Liver (tissue), 9 donors: ENCODE data around the gene HRCT1. TPM values are rescaled to one million over a fixed set of nuclear protein-coding genes. Genes with fewer than 3 reads are reported as not detected.

Experiments used
- DNase-seq: peaks from one replicate; pipeline ENCODE4 v3.0.0-alpha.2; 2017; ENCODE audit warnings: low spot score
- H3K27ac ChIP-seq, 2 donors: one replicate each; pipeline ENCODE4 v1.7.0; 2013; ENCODE audit warnings: inconsistent platforms in 2 of 2, low read length in 2 of 2, control low read depth in 1 of 2, low read depth in 1 of 2, mild to moderate bottlenecking in 1 of 2
- H3K27me3 ChIP-seq, 4 donors: one replicate each; pipeline versions ENCODE4 v1.6.1 to v1.7.0; 2013; ENCODE audit warnings: low read length in 3 of 4, inconsistent platforms in 1 of 4, mild to moderate bottlenecking in 1 of 4, moderate library complexity in 1 of 4; ENCODE audit not compliant: control insufficient read depth in 4 of 4, insufficient read depth in 4 of 4
- H3K36me3 ChIP-seq, 4 donors: one replicate each; pipeline versions ENCODE4 v1.6.1 to v1.7.0; 2013; ENCODE audit warnings: low read length in 3 of 4, mild to moderate bottlenecking in 3 of 4, low read depth in 1 of 4, moderate library complexity in 1 of 4; ENCODE audit not compliant: control insufficient read depth in 4 of 4, insufficient read depth in 3 of 4
- H3K4me1 ChIP-seq, 4 donors: one replicate each; pipeline versions ENCODE4 v1.6.1 to v1.7.0; 2013; ENCODE audit warnings: low read length in 3 of 4, mild to moderate bottlenecking in 3 of 4, moderate library complexity in 1 of 4; ENCODE audit not compliant: control insufficient read depth in 4 of 4, insufficient read depth in 4 of 4
- H3K4me3 ChIP-seq, 3 donors: one replicate each; pipeline versions ENCODE4 v1.6.1 to v1.7.0; 2013; ENCODE audit warnings: low read length in 3 of 3, control low read depth in 1 of 3, low read depth in 1 of 3, mild to moderate bottlenecking in 1 of 3
- H3K9ac ChIP-seq, 2 donors: one replicate each; pipeline ENCODE4 v1.7.0; 2013; ENCODE audit warnings: low read length in 2 of 2, mild to moderate bottlenecking in 2 of 2, moderate library complexity in 2 of 2, control low read depth in 1 of 2, low read depth in 1 of 2
- H3K9me3 ChIP-seq, 4 donors: one replicate each; pipeline versions ENCODE4 v1.6.1 to v1.7.0; 2013; ENCODE audit warnings: low read length in 3 of 4; ENCODE audit not compliant: control insufficient read depth in 4 of 4
- EGR1 ChIP-seq, 2 donors: IDR thresholded peaks; 2 replicates each; pipeline ENCODE4 v1.6.1; 2016 to 2018; ENCODE audit warnings: antibody characterized with exemption in 2 of 2, low read depth in 2 of 2
- FOXA1 ChIP-seq: IDR thresholded peaks from 2 replicates; pipeline ENCODE4 v1.6.1; 2016; ENCODE audit warnings: antibody characterized with exemption
- FOXA2 ChIP-seq: IDR thresholded peaks from 2 replicates; pipeline ENCODE4 v1.6.1; 2016; ENCODE audit warnings: antibody characterized with exemption
- GABPA ChIP-seq, 2 donors: IDR thresholded peaks in 1 of 2; conservative IDR thresholded peaks in 1 of 2; 2 replicates each; pipeline ENCODE4 v1.6.1; 2016; ENCODE audit warnings: antibody characterized with exemption in 2 of 2, mild to moderate bottlenecking in 1 of 2, moderate library complexity in 1 of 2
- HNF4A ChIP-seq, 2 donors: conservative IDR thresholded peaks; 2 replicates each; pipeline ENCODE4 v1.6.1; 2016; ENCODE audit warnings: antibody characterized with exemption in 2 of 2, mild to moderate bottlenecking in 2 of 2
- HNF4G ChIP-seq: IDR thresholded peaks from 2 replicates; pipeline ENCODE4 v1.6.1; 2016; ENCODE audit warnings: antibody characterized with exemption
- JUND ChIP-seq, 2 donors: IDR thresholded peaks; 2 replicates each; pipeline ENCODE4 v1.6.1; 2016; ENCODE audit warnings: antibody characterized with exemption in 2 of 2
- NR2F2 ChIP-seq: IDR thresholded peaks from 2 replicates; pipeline ENCODE4 v1.6.1; 2016; ENCODE audit warnings: antibody characterized with exemption
- RAD21 ChIP-seq, 2 donors: IDR thresholded peaks; 2 replicates each; pipeline ENCODE4 v1.6.1; 2016; ENCODE audit warnings: antibody characterized with exemption in 2 of 2, mild to moderate bottlenecking in 2 of 2
- RXRA ChIP-seq, 2 donors: IDR thresholded peaks; 2 replicates each; pipeline ENCODE4 v1.6.1; 2017 to 2018; ENCODE audit warnings: antibody characterized with exemption in 2 of 2, mild to moderate bottlenecking in 1 of 2
- TAF1 ChIP-seq: conservative IDR thresholded peaks from 2 replicates; pipeline ENCODE4 v1.6.1; 2016; ENCODE audit warnings: antibody characterized with exemption, mild to moderate bottlenecking
- YY1 ChIP-seq: IDR thresholded peaks from 2 replicates; pipeline ENCODE4 v1.6.1; 2016; ENCODE audit warnings: antibody characterized with exemption, mild to moderate bottlenecking
- WGBS: extraction: QIAGEN DNeasy Blood & Tissue Kit; methylation state at CpG from one replicate; pipeline ENCODE4 v1.1.7; 2013; 5-methylcytosine and 5-hydroxymethylcytosine counted together
- polyA plus RNA-seq, 2 donors: library from polyadenylated mRNA; stranded (reverse) in 1 of 2; unstranded in 1 of 2; fragments of 200-250 nt in 1 of 2; fragments of >200 nt in 1 of 2; fragmentation: Nextera tagmentation in 1 of 2; extraction: Ambion mirVana in 1 of 2; gene quantifications; one replicate each; pipeline versions ENCODE4 v1.2.1 to v1.2.3, GENCODE V29; 2013 to 2015
- total RNA-seq, 2 donors: library from RNA; depleted of rRNA; stranded (reverse); fragments of >200 nt; gene quantifications; one replicate each; pipeline ENCODE4 v1.2.3, GENCODE V29; 2014
- TF ChIP-seq, protein P1 (sequence below): IDR thresholded peaks from 2 replicates; pipeline ENCODE4 v1.6.1; 2016; ENCODE audit warnings: antibody characterized with exemption
- TF ChIP-seq, protein P2 (sequence below): IDR thresholded peaks from 2 replicates; pipeline ENCODE4 v1.6.1; 2016; ENCODE audit warnings: antibody characterized with exemption, mild to moderate bottlenecking
- TF ChIP-seq, protein P3 (sequence below): fragments of 150-350 bp; IDR thresholded peaks from 2 replicates; pipeline ENCODE4 v1.5.1; 2017; ENCODE audit warnings: improper control_type of control experiment, low read depth, low read length; ENCODE audit not compliant: missing input control
- donor health status: healthy.
- donor health status: healthy.
- donor health status: healthy.
- donor health status: healthy.
- donor health status: healthy.

HRCT1 gene
- total and polyA plus RNA-seq, 4 donors: 0.08 to 2.9 (median 0.27) TPM

DNA sequence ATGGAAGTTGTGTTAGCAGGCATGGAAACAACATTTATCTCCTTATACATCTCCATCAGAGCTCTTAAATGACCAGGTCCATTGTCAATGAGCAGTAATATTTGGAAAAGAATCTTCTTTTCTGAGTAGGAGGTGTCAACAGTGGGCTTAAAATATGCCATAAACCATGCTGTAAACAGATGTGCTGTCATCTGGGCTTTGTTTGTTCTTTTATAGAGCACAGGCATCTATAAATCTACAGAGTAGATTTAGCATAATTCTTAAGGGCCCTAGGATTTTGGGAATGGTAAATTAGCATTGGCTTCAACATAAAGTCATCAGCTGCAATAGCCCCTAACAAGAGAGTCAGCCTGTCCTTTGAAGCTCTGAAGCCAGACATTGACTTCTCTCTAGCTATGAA is 7.7 kb upstream of the HRCT1 start:
- no peak for TF ChIP-seq RXRA (IDR thresholded peaks at IDR 0.05)
- Histone ChIP-seq H3K4me3 (no peak overlapping the region), H3K9me3 (no peaks in the 10 kb centered on the region), H3K4me1 (no peaks in the 10 kb centered on the region), H3K27me3 (no peaks in the 10 kb centered on the region), H3K36me3 (no peaks in the 10 kb centered on the region), H3K9ac (no peak overlapping the region), H3K27ac (no peak overlapping the region)
- no peak for DNase-seq

DNA sequence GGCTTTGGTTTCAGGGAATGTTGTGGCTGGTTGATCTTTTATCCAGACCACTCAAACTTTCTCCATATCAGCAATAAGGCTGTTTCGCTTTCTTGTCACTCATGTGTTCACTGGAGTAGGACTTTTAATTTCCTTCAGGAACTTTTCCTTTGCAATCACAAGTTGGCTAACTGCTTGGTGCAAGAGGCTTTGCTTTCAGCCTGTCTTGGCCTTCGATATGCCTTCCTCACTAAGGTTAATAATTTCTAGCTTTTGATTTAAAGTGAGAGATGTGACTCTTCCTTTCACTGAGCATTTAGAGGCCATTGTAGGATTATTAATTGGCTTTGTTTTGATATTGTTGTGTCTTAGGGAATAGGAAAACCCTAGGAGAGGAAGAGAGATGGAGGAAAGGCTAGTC is 7.0 kb upstream of the HRCT1 start:
- 66% methylated on average over 2 of the region's 2 CpGs for WGBS
- DNase-seq: no peak
- Histone ChIP-seq H3K9ac (no peak overlapping the region), H3K27ac (no peak overlapping the region), H3K36me3 (no peaks in the 10 kb centered on the region), H3K9me3 (no peaks in the 10 kb centered on the region), H3K4me3 (no peak overlapping the region), H3K4me1 (no peaks in the 10 kb centered on the region), H3K27me3 (no peaks in the 10 kb centered on the region)
- TF ChIP-seq GABPA (IDR thresholded peaks at IDR 0.05 in 1 of 2, conservative IDR thresholded peaks at IDR 0.05 in 1 of 2): no peak
- no peak for TF ChIP-seq EGR1 (IDR thresholded peaks at IDR 0.05; ENCODE audit: low read depth in 2 of 2)
- TF ChIP-seq RAD21 (IDR thresholded peaks at IDR 0.05): no peak
- no peak for TF ChIP-seq YY1
- no peak for TF ChIP-seq FOXA2
- TF ChIP-seq RXRA (IDR thresholded peaks at IDR 0.05): no peak
- TF ChIP-seq, protein P1, sequence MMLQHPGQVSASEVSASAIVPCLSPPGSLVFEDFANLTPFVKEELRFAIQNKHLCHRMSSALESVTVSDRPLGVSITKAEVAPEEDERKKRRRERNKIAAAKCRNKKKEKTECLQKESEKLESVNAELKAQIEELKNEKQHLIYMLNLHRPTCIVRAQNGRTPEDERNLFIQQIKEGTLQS: no peak
- TF ChIP-seq NR2F2: no peak
- TF ChIP-seq, protein P2, sequence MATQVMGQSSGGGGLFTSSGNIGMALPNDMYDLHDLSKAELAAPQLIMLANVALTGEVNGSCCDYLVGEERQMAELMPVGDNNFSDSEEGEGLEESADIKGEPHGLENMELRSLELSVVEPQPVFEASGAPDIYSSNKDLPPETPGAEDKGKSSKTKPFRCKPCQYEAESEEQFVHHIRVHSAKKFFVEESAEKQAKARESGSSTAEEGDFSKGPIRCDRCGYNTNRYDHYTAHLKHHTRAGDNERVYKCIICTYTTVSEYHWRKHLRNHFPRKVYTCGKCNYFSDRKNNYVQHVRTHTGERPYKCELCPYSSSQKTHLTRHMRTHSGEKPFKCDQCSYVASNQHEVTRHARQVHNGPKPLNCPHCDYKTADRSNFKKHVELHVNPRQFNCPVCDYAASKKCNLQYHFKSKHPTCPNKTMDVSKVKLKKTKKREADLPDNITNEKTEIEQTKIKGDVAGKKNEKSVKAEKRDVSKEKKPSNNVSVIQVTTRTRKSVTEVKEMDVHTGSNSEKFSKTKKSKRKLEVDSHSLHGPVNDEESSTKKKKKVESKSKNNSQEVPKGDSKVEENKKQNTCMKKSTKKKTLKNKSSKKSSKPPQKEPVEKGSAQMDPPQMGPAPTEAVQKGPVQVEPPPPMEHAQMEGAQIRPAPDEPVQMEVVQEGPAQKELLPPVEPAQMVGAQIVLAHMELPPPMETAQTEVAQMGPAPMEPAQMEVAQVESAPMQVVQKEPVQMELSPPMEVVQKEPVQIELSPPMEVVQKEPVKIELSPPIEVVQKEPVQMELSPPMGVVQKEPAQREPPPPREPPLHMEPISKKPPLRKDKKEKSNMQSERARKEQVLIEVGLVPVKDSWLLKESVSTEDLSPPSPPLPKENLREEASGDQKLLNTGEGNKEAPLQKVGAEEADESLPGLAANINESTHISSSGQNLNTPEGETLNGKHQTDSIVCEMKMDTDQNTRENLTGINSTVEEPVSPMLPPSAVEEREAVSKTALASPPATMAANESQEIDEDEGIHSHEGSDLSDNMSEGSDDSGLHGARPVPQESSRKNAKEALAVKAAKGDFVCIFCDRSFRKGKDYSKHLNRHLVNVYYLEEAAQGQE: no peak
- no peak for TF ChIP-seq JUND (IDR thresholded peaks at IDR 0.05)
- no peak for TF ChIP-seq HNF4G
- TF ChIP-seq, protein P3, sequence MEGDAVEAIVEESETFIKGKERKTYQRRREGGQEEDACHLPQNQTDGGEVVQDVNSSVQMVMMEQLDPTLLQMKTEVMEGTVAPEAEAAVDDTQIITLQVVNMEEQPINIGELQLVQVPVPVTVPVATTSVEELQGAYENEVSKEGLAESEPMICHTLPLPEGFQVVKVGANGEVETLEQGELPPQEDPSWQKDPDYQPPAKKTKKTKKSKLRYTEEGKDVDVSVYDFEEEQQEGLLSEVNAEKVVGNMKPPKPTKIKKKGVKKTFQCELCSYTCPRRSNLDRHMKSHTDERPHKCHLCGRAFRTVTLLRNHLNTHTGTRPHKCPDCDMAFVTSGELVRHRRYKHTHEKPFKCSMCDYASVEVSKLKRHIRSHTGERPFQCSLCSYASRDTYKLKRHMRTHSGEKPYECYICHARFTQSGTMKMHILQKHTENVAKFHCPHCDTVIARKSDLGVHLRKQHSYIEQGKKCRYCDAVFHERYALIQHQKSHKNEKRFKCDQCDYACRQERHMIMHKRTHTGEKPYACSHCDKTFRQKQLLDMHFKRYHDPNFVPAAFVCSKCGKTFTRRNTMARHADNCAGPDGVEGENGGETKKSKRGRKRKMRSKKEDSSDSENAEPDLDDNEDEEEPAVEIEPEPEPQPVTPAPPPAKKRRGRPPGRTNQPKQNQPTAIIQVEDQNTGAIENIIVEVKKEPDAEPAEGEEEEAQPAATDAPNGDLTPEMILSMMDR: no peak

DNA sequence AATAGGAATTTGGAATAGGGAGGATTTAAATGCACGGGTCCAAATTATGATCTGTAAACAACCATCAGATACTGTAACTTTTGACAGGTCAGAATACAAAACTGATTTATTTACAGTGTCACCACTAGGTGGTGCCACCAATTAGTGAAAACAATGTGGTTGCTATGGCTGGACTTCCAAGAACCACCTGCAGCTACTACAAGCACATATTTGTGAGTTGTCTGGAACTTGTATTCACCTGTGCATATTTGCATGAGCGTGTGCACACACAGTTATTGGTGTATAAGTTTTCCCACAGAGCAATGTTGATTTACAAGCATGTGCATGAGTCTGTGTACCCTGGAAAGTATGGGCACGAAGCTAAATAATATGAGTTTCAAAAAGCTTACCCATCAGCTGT is 3.0 kb upstream of the HRCT1 start:
- DNase-seq: no peak
- H3K9me3 ChIP-seq: no peaks in the 10 kb centered on the region
- H3K27me3 ChIP-seq: no peaks in the 10 kb centered on the region
- H3K9ac ChIP-seq: no peak overlapping the region
- H3K27ac ChIP-seq: no peak overlapping the region
- H3K4me1 ChIP-seq: peaks cover 13 to 33% (median 23%) of the 10 kb centered on the region in 4 donors
- H3K36me3 ChIP-seq: no peaks in the 10 kb centered on the region
- no peak overlapping the region for H3K4me3 ChIP-seq
- WGBS: 27% methylated on average over 3 of the region's 3 CpGs
- TF ChIP-seq RAD21 (IDR thresholded peaks at IDR 0.05) (peak; percentile 88 to 92), FOXA1 (no peak), YY1 (no peak), HNF4A (conservative IDR thresholded peaks at IDR 0.05) (no peak), NR2F2 (no peak), HNF4G (no peak), EGR1 (IDR thresholded peaks at IDR 0.05; ENCODE audit: low read depth in 2 of 2) (no peak), TAF1 (no peak), JUND (IDR thresholded peaks at IDR 0.05) (no peak)
- TF ChIP-seq, protein P1: no peak
- TF ChIP-seq, protein P3: peak; percentile 73
- TF ChIP-seq, protein P2: peak; percentile 41
